Esophagus squamous epithelium (tissue), 5 donors: ENCODE results near the gene ZNF555. TPM values are rescaled to one million over a fixed set of nuclear protein-coding genes. Genes with fewer than 3 reads are reported as not detected.

Experiments used
- DNase-seq: peaks from one replicate; lab custom pipeline; 2025; lab: John Stamatoyannopoulos, UW
- H3K27ac ChIP-seq, 4 donors: fragments of 200-600 bp; sonication (generic); one replicate each; pipeline ENCODE4 v1.5.1; 2016 to 2019; ENCODE audit warnings: mild to moderate bottlenecking in 1 of 4
- H3K27me3 ChIP-seq, 4 donors: fragments of 200-600 bp; sonication (generic); 1 replicate in 3 of 4; 2 replicates in 1 of 4; pipeline versions ENCODE4 v1.5.1 to v1.6.0; 2017 to 2021; ENCODE audit warnings: antibody characterized with exemption in 1 of 4
- H3K36me3 ChIP-seq, 3 donors: fragments of 200-600 bp; sonication (generic); one replicate each; pipeline ENCODE4 v1.5.1; 2016 to 2019
- H3K4me1 ChIP-seq, 3 donors: fragments of 200-600 bp; sonication (generic); one replicate each; pipeline ENCODE4 v1.5.1; 2017 to 2019
- H3K4me3 ChIP-seq, 4 donors: fragments of 200-600 bp; sonication (generic); 1 replicate in 3 of 4; 2 replicates in 1 of 4; pipeline ENCODE4 v1.5.1; 2016 to 2019; ENCODE audit warnings: mild to moderate bottlenecking in 2 of 4, moderate library complexity in 1 of 4
- H3K9me3 ChIP-seq, 3 donors: fragments of 200-600 bp; sonication (generic); one replicate each; pipeline ENCODE4 v1.5.1; 2016 to 2019
- CTCF ChIP-seq, 6 experiments: fragments of 450-650 bp in 4 of 6; fragments of 200-600 bp in 2 of 6; sonication (generic) in 2 of 6; IDR thresholded peaks; one replicate each; pipeline ENCODE4 v1.5.1; 2016 to 2019; ENCODE audit warnings: antibody characterized with exemption in 6 of 6, mild to moderate bottlenecking in 4 of 6, moderate library complexity in 4 of 6
- POLR2A ChIP-seq, 4 donors: fragments of 450-650 bp; IDR thresholded peaks; one replicate each; pipeline ENCODE4 v1.6.1; 2017; ENCODE audit warnings: antibody characterized with exemption in 4 of 4, mild to moderate bottlenecking in 4 of 4, moderate library complexity in 3 of 4
- WGBS, 2 donors: methylation state at CpG; one replicate each; pipeline ENCODE4 v1.1.5; 2018; 5-methylcytosine and 5-hydroxymethylcytosine counted together
- intact Hi-C: fragments of 100-400 bp; cut with DNase I; formaldehyde crosslinking; loops from one replicate; pipeline ENCODE4 v1.15.0; 2022
- total RNA-seq, 4 donors: library from RNA; depleted of rRNA; stranded (reverse); fragments of >200 nt; gene quantifications; one replicate each; pipeline ENCODE4 v1.1.0, GENCODE V29; 2016
- donor health status: DM: yes; HTN: yes; CAD: no.

ZNF555 gene
- total RNA-seq, 4 donors from 2014 or later = 2.0 to 4.4 (median 2.4) TPM

GRCh38 chr19:2808129-2808941 lies 32.9 kb upstream of the ZNF555 start:
- no peaks in the 10 kb centered on the region for H3K27me3 ChIP-seq
- intact Hi-C loops = no loop called here
- H3K9me3 ChIP-seq = no peaks in the 10 kb centered on the region
- no peaks in the 10 kb centered on the region for H3K4me1 ChIP-seq
- 91 to 98% methylated on average over 9 to 20 of the region's 41 CpGs for WGBS, 2 donors
- H3K36me3 ChIP-seq = peaks cover 23 to 98% (median 27%) of the 10 kb centered on the region in 3 donors
- no peak overlapping the region for H3K4me3 ChIP-seq
- no peak for DNase-seq
- H3K27ac ChIP-seq = no peak overlapping the region
- no peak for TF ChIP-seq CTCF (IDR thresholded peaks at IDR 0.05)

- Histone ChIP-seq H3K9me3 (no peaks in the 10 kb centered on the region), H3K36me3 (peaks cover 26 to 99% (median 27%) of the 10 kb centered on the region in 3 donors), H3K4me1 (no peaks in the 10 kb centered on the region), H3K4me3 (no peak overlapping the region), H3K27ac (no peak overlapping the region), H3K27me3 (no peaks in the 10 kb centered on the region)
- intact Hi-C loops = no loop called here
- WGBS, 2 donors = 90 to 93% methylated on average over 8 to 14 of the region's 37 CpGs
- no peak for TF ChIP-seq CTCF (IDR thresholded peaks at IDR 0.05)
- no peak for TF ChIP-seq POLR2A (IDR thresholded peaks at IDR 0.05)
- no peak for DNase-seq
Observed at GRCh38 chr19:2809387-2810140, 31.7 kb upstream of the ZNF555 start.

- DNase-seq = no peak
- Histone ChIP-seq H3K36me3 (peaks cover 19 to 90% (median 27%) of the 10 kb centered on the region in 3 donors), H3K4me1 (no peaks in the 10 kb centered on the region), H3K4me3 (no peak overlapping the region), H3K27ac (no peak overlapping the region), H3K9me3 (no peaks in the 10 kb centered on the region), H3K27me3 (no peaks in the 10 kb centered on the region)
- 93% methylated on average over 3 of the region's 58 CpGs; no CpG with 5 or more reads in 1 of the 2 donors for WGBS, 2 donors
- TF ChIP-seq POLR2A (IDR thresholded peaks at IDR 0.05) = no peak
- TF ChIP-seq CTCF (IDR thresholded peaks at IDR 0.05) = no peak
- intact Hi-C loops = no loop called here
Observed at GRCh38 chr19:2810141-2811091, 30.9 kb upstream of the ZNF555 start.

- intact Hi-C loops = no loop called here
- DNase-seq = no peak
- no peaks in the 10 kb centered on the region for H3K9me3 ChIP-seq
- H3K4me1 ChIP-seq = no peaks in the 10 kb centered on the region
- no peak overlapping the region for H3K27ac ChIP-seq
- no peaks in the 10 kb centered on the region for H3K27me3 ChIP-seq
- TF ChIP-seq CTCF (IDR thresholded peaks at IDR 0.05) (no peak), POLR2A (IDR thresholded peaks at IDR 0.05) (no peak)
- WGBS, 2 donors = 91 to 92% methylated on average over 4 to 13 of the region's 20 CpGs
- peaks cover 18 to 82% (median 27%) of the 10 kb centered on the region in 3 donors for H3K36me3 ChIP-seq
- no peak overlapping the region for H3K4me3 ChIP-seq
Observed at GRCh38 chr19:2811221-2811722, 30.0 kb upstream of the ZNF555 start.
